ENCODE data around the gene S1PR5. TPM values are rescaled to one million over a fixed set of nuclear protein-coding genes. Genes with fewer than 3 reads are reported as not detected.

S1PR5 gene
- total RNA-seq, 3 donors from 2014 or later (not counting 1 experiment from before 2014, with no cell fraction given): 307 to 433 (median 368) TPM

GRCh38 chr19:10549733-10550132 lies 32.5 kb upstream of the S1PR5 start:
- Histone ChIP-seq H3K36me3 (ENCODE audit: control insufficient read depth, insufficient read depth, low read length) (peaks cover 47% of the 10 kb centered on the region), H3K27ac (ENCODE audit: low read length) (no peak overlapping the region), H3K4me3 (ENCODE audit: low read length) (no peak overlapping the region), H3K27me3 (ENCODE audit: control insufficient read depth, insufficient read depth, low read length) (no peaks in the 10 kb centered on the region), H3K9me3 (ENCODE audit: control insufficient read depth, insufficient read depth, low read length) (no peaks in the 10 kb centered on the region), H3K4me1 (ENCODE audit: control insufficient read depth, insufficient read depth, low read length) (peaks cover 57% of the 10 kb centered on the region)
- Mint-ChIP-seq H3K27ac (no peak overlapping the region), H3K4me1 (peaks cover 39 to 48% of the 10 kb centered on the region in 2 donors), H3K4me3 (no peak overlapping the region), H3K36me3 (no peaks in the 10 kb centered on the region), H3K9me3 (no peaks in the 10 kb centered on the region), H3K27me3 (ENCODE audit: low read depth in 2 of 2) (no peaks in the 10 kb centered on the region)
- 93% methylated on average over 7 of the region's 7 CpGs for WGBS (ENCODE audit: insufficient coverage)
- DNase-seq (no peak), ATAC-seq (no peak)
- intact Hi-C loops (cut with micrococcal nuclease): no loop called here
- TF ChIP-seq CTCF (IDR thresholded peaks at IDR 0.05): no peak

GRCh38 chr19:10548746-10549276 lies 31.6 kb upstream of the S1PR5 start:
- no peaks in the 10 kb centered on the region for H3K27me3 Mint-ChIP-seq (ENCODE audit: low read depth in 2 of 2)
- H3K4me1 Mint-ChIP-seq: peaks cover 34 to 45% of the 10 kb centered on the region in 2 donors
- H3K27ac Mint-ChIP-seq: no peak overlapping the region
- Histone ChIP-seq H3K4me3 (ENCODE audit: low read length) (no peak overlapping the region), H3K27ac (ENCODE audit: low read length) (no peak overlapping the region), H3K27me3 (ENCODE audit: control insufficient read depth, insufficient read depth, low read length) (no peaks in the 10 kb centered on the region), H3K36me3 (ENCODE audit: control insufficient read depth, insufficient read depth, low read length) (peaks cover 47% of the 10 kb centered on the region), H3K4me1 (ENCODE audit: control insufficient read depth, insufficient read depth, low read length) (peaks cover 54% of the 10 kb centered on the region), H3K9me3 (ENCODE audit: control insufficient read depth, insufficient read depth, low read length) (no peaks in the 10 kb centered on the region)
- H3K36me3 Mint-ChIP-seq: no peaks in the 10 kb centered on the region
- no peaks in the 10 kb centered on the region for H3K9me3 Mint-ChIP-seq
- TF ChIP-seq CTCF (IDR thresholded peaks at IDR 0.05): no peak
- H3K4me3 Mint-ChIP-seq: no peak overlapping the region
- ATAC-seq: no peak
- 96% methylated on average over 18 of the region's 18 CpGs for WGBS (ENCODE audit: insufficient coverage)
- intact Hi-C loops (cut with micrococcal nuclease): no loop called here
- no peak for DNase-seq

GRCh38 chr19:10546817-10547216 lies 29.6 kb upstream of the S1PR5 start:
- no peak overlapping the region for H3K4me3 ChIP-seq (ENCODE audit: low read length)
- H3K4me1 ChIP-seq (ENCODE audit: control insufficient read depth, insufficient read depth, low read length): peaks cover 42% of the 10 kb centered on the region
- no peaks in the 10 kb centered on the region for H3K9me3 ChIP-seq (ENCODE audit: control insufficient read depth, insufficient read depth, low read length)
- peaks cover 14 to 25% of the 10 kb centered on the region in 2 donors for H3K4me1 Mint-ChIP-seq
- no peaks in the 10 kb centered on the region for H3K27me3 Mint-ChIP-seq (ENCODE audit: low read depth in 2 of 2)
- no peaks in the 10 kb centered on the region for H3K36me3 Mint-ChIP-seq
- intact Hi-C loops (cut with micrococcal nuclease): no loop called here
- peaks cover 32% of the 10 kb centered on the region for H3K36me3 ChIP-seq (ENCODE audit: control insufficient read depth, insufficient read depth, low read length)
- DNase-seq: no peak
- no peak for ATAC-seq
- no peak overlapping the region for H3K4me3 Mint-ChIP-seq
- no peaks in the 10 kb centered on the region for H3K27me3 ChIP-seq (ENCODE audit: control insufficient read depth, insufficient read depth, low read length)
- no peak overlapping the region for H3K27ac ChIP-seq (ENCODE audit: low read length)
- TF ChIP-seq CTCF (IDR thresholded peaks at IDR 0.05): no peak
- H3K9me3 Mint-ChIP-seq: no peaks in the 10 kb centered on the region
- 96% methylated on average over 17 of the region's 17 CpGs for WGBS (ENCODE audit: insufficient coverage)
- H3K27ac Mint-ChIP-seq: no peak overlapping the region

GRCh38 chr19:10544753-10545251 lies 27.6 kb upstream of the S1PR5 start:
- H3K36me3 ChIP-seq (ENCODE audit: control insufficient read depth, insufficient read depth, low read length): peaks cover 24% of the 10 kb centered on the region
- no peaks in the 10 kb centered on the region for H3K36me3 Mint-ChIP-seq
- intact Hi-C loops (cut with micrococcal nuclease): no loop called here
- H3K4me1 ChIP-seq (ENCODE audit: control insufficient read depth, insufficient read depth, low read length): peaks cover 32% of the 10 kb centered on the region
- WGBS (ENCODE audit: insufficient coverage): 26% methylated on average over 23 of the region's 23 CpGs
- H3K4me1 Mint-ChIP-seq: peaks cover 14 to 27% of the 10 kb centered on the region in 2 donors
- H3K4me3 Mint-ChIP-seq: peak overlapping the region; percentile 91
- H3K9me3 Mint-ChIP-seq: no peaks in the 10 kb centered on the region
- peak in 2 of 3 donors; percentile 8 to 17 for ATAC-seq
- DNase-seq: peak in 1 of 2 donors; percentile 39
- H3K27ac ChIP-seq (ENCODE audit: low read length): peak overlapping the region; percentile 5
- H3K27ac Mint-ChIP-seq: peak overlapping the region; percentile 85
- H3K27me3 ChIP-seq (ENCODE audit: control insufficient read depth, insufficient read depth, low read length): no peaks in the 10 kb centered on the region
- TF ChIP-seq CTCF (IDR thresholded peaks at IDR 0.05): no peak
- peak overlapping the region; percentile 74 for H3K4me3 ChIP-seq (ENCODE audit: low read length)
- H3K9me3 ChIP-seq (ENCODE audit: control insufficient read depth, insufficient read depth, low read length): no peaks in the 10 kb centered on the region
- no peaks in the 10 kb centered on the region for H3K27me3 Mint-ChIP-seq (ENCODE audit: low read depth in 2 of 2)

Measured in natural killer cell (primary cell).